H1 (cell line): Measurements from ENCODE around the gene CFAP54. TPM values are rescaled to one million over a fixed set of nuclear protein-coding genes. Genes with fewer than 3 reads are reported as not detected.

Source experiments
- ASH2L ChIP-seq: fragments of 200-600, 300-600 bp; sonication (generic); IDR thresholded peaks from one replicate; pipeline ENCODE4 v1.7.1; 2017; ENCODE audit warnings: low read length
- SP2 ChIP-seq: IDR thresholded peaks from 2 replicates; pipeline ENCODE4 v1.6.1; 2012; ENCODE audit warnings: mild to moderate bottlenecking, low read length, inconsistent platforms
- polyA plus RNA-seq, 7 experiments: library from polyadenylated mRNA; depleted of rRNA in 3 of 7; stranded (reverse) in 5 of 7; unstranded in 2 of 7; fragments of >200 nt in 5 of 7; fragments of 200-250 nt in 2 of 7; gene quantifications; 1 replicate in 5 of 7; 2 replicates in 1 of 7; 4 replicates in 1 of 7; pipeline versions ENCODE4 v1.2.1 to v1.2.3, GENCODE V29; 2011 to 2013; ENCODE audit warnings: missing spikeins in 2 of 7, mixed read lengths in 2 of 7
- total RNA-seq: library from RNA; stranded (reverse); fragmentation: NEBNext Ultra II Directional; extraction: Animal tissue kit (Norgen Biotek cat#: 25700); gene quantifications from 2 replicates; pipeline ENCODE4 v1.2.1, GENCODE V29; 2021

Gene CFAP54
- total and polyA plus RNA-seq, 2 of the 8 experiments (the other 6 are each of a cell fraction or from before 2014, with no cell fraction given), result 0.17 to 0.33 TPM

DNA sequence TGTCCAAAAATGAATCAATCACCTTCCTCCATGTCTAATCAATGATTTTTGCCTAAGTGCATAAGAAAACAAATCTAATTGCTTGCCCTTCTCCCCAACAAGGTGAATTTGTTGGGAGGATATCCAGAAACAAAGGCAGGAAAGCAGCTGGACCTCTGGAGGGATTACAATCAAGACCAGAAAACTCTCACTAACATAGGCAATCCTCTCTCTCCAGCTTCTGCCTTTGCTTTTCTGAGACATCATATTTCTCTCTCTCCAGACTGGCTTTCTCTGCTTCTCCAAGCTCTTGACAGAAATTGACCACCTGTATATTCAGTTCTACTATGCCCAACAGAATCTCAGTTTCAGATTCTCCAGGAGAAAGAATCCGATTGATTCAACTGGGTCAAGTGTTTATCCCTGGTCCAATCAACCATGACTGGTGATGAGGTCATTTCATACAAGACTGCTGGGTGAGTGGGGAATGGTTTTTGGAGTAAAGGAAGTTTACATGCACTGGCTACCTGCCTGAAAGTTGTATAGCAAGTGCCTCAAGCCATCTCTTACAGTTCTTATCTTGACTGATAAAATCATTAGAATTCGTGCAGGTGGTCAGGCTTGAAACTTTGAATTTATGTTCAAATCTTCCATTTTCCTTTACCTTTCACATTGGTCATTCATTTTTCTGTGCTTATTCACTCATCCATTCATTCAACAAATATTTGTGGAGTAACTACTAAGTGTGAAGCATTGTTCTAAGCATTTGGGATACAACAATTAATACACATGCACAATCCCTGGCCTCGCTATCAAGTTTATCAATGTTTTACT, 22.2 kb upstream of the CFAP54 start (continued):
- TF ChIP-seq ASH2L (no peak), SP2 (no peak)
- TF ChIP-seq, all 59 proteins: peak for 0
